Fibroblast of skin of left biceps (primary cell): Measurements from ENCODE around the gene NOL4L.

ENCODE experiments used
- DNase-seq, 2 experiments: peaks; one replicate each; pipeline ENCODE4 v3.0.0-alpha.2; 2013; ENCODE audit warnings: low read depth in 2 of 2

Gene NOL4L

GRCh38 chr20:32560989-32561830 is 23.9 kb downstream of the NOL4L start:
- no peak for DNase-seq

GRCh38 chr20:32560482-32560988 is 24.6 kb downstream of the NOL4L start:
- no peak for DNase-seq

- DNase-seq, result no peak
These were observed 25.3 kb downstream of the NOL4L start for GRCh38 chr20:32559753-32560380.

- DNase-seq, result no peak
These were observed 25.9 kb downstream of the NOL4L start for GRCh38 chr20:32559205-32559752.

- DNase-seq, result no peak
These were observed 26.6 kb downstream of the NOL4L start for GRCh38 chr20:32558526-32558925.

- DNase-seq, result no peak
These were observed 27.8 kb downstream of the NOL4L start for GRCh38 chr20:32557319-32557718.

GRCh38 chr20:32556312-32557184 is 28.6 kb downstream of the NOL4L start:
- DNase-seq, result no peak

- no peak for DNase-seq
These were observed 29.5 kb downstream of the NOL4L start for GRCh38 chr20:32555584-32555983.

GRCh38 chr20:32554965-32555289 is 30.2 kb downstream of the NOL4L start:
- DNase-seq, result no peak

GRCh38 chr20:32553618-32554017 is 31.5 kb downstream of the NOL4L start:
- DNase-seq, result no peak

GRCh38 chr20:32551693-32552092 is 33.4 kb downstream of the NOL4L start:
- DNase-seq, result no peak

GRCh38 chr20:32549842-32550241 is 35.3 kb downstream of the NOL4L start:
- DNase-seq, result no peak

- DNase-seq, result no peak
These were observed 37.4 kb downstream of the NOL4L start for GRCh38 chr20:32547753-32548034.

GRCh38 chr20:32546918-32547752 is 38.0 kb downstream of the NOL4L start:
- DNase-seq, result no peak

GRCh38 chr20:32544893-32545840 is 40.0 kb downstream of the NOL4L start:
- DNase-seq, result no peak

- DNase-seq, result no peak
These were observed 40.8 kb downstream of the NOL4L start for GRCh38 chr20:32544260-32544722.

- no peak for DNase-seq
These were observed 41.4 kb downstream of the NOL4L start for GRCh38 chr20:32543570-32544259.

- no peak for DNase-seq
These were observed 42.9 kb downstream of the NOL4L start for GRCh38 chr20:32542259-32542615.
